Lower leg skin (tissue), 4 donors: ENCODE results near the gene RHOU. TPM values are rescaled to one million over a fixed set of nuclear protein-coding genes. Genes with fewer than 3 reads are reported as not detected.

Experiments
- DNase-seq, 2 donors: peaks; one replicate each; pipeline ENCODE4 v3.0.0-alpha.2; 2019; ENCODE audit warnings: low spot score in 2 of 2
- H3K4me3 ChIP-seq: fragments of 200-600 bp; sonication (generic); 2 replicates; pipeline ENCODE4 v1.5.1; 2017; ENCODE audit warnings: mild to moderate bottlenecking, low read depth; ENCODE audit not compliant: poor library complexity, severe bottlenecking
- CTCF ChIP-seq, 3 donors: fragments of 450-650 bp; IDR thresholded peaks; one replicate each; pipeline ENCODE4 v1.5.1; 2016; ENCODE audit warnings: antibody characterized with exemption in 3 of 3, mild to moderate bottlenecking in 3 of 3, moderate library complexity in 2 of 3
- POLR2A ChIP-seq, 2 donors: fragments of 450-650 bp; IDR thresholded peaks; one replicate each; pipeline ENCODE4 v1.6.1; 2016 to 2017; ENCODE audit warnings: antibody characterized with exemption in 2 of 2, mild to moderate bottlenecking in 1 of 2, moderate library complexity in 1 of 2
- WGBS, 2 donors: methylation state at CpG; one replicate each; pipeline ENCODE4 v1.1.5; 2018; 5-methylcytosine and 5-hydroxymethylcytosine counted together
- intact Hi-C: fragments of 100-400 bp; cut with DNase I; formaldehyde crosslinking; loops from one replicate; pipeline ENCODE4 v1.15.0; 2023; ENCODE audit warnings: low total_unique reads
- total RNA-seq, 4 donors: library from RNA; depleted of rRNA; stranded (reverse); fragments of >200 nt; gene quantifications; one replicate each; pipeline ENCODE4 v1.1.0, GENCODE V29; 2016

RHOU gene
- total RNA-seq, 4 donors from 2014 or later, result 3.5 to 13.9 (median 4.6) TPM

- H3K4me3 ChIP-seq, result no peak overlapping the region
- TF ChIP-seq CTCF (IDR thresholded peaks at IDR 0.05) (no peak), POLR2A (IDR thresholded peaks at IDR 0.05) (no peak)
- DNase-seq, result no peak
- intact Hi-C loops, result no loop called here
- WGBS, 2 donors, result 93 to 98% methylated on average over 3 of the region's 3 CpGs
Measured at GRCh38 chr1:228791791-228792190, 56.5 kb downstream of the RHOU start.

DNA sequence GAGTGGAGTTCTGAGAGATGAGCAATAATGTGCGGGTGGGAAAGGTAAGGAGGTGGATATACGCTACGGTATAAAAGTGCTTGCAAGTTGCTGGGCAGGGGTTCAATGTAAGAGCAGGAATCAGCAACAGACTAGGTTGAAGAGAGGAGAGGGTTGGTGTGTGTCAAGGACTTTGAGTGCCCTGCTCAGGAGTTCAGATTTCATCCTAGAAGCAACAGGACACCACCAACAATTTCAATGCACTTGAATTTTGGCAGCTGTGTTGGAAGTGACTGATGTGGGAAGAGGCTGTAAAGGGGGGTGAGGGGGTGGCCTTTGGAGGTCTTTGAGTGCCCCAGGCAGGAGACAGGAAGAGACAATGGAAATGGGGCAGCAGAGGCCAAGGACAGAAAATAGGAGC, 57.3 kb downstream of the RHOU start:
- H3K4me3 ChIP-seq, result no peak overlapping the region
- 88 to 91% methylated on average over 3 of the region's 3 CpGs for whole genome bisulfite sequencing, 2 donors
- no peak for TF ChIP-seq POLR2A (IDR thresholded peaks at IDR 0.05)
- TF ChIP-seq CTCF (IDR thresholded peaks at IDR 0.05), result no peak
- intact Hi-C loops, result no loop called here
- no peak for DNase-seq

DNA sequence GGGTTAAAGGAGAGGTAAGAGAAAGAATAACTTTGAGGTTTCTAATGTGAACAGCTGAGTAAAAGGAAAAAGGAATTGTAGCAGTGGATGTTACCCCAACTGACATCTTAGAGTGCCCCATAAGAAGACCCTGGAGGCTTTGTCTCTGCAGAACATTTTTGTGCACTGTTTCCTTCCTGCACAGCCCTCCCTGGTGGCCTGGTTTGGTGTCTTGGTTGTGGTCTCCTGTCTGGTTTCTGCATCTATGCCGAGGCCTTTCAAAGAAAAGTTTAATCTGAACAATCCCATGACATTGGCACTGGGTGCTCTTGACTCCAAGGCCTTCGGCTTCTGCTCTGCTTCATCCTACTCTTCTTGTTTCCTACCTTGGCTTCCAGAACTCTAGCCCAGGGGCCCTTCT, 57.8 kb downstream of the RHOU start:
- intact Hi-C loops, result no loop called here
- 86 to 96% methylated on average over 2 of the region's 2 CpGs for WGBS, 2 donors
- H3K4me3 ChIP-seq, result no peak overlapping the region
- no peak for TF ChIP-seq POLR2A (IDR thresholded peaks at IDR 0.05)
- TF ChIP-seq CTCF (IDR thresholded peaks at IDR 0.05), result no peak
- DNase-seq, result no peak

DNA sequence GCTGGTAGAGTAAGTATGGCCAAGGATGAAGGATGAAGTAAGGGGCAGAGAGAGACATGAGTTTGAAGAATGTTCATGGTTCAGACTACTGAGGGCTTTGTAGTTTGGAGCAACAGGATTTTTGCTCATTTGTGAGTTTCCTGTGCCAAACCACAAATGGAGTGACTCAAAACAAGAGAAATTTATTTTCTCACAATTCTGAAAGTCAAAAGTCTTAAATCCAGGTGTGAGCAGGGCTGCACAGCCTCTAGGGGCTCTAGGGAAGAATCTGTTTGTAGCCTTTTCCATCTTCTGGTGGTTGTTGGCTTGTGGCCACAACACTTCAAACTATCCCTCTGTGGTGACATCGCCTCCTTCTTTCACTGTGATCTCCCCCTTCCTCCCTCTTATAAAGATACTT, 58.9 kb downstream of the RHOU start:
- 88 to 96% methylated on average over 1 of the region's 1 CpG for WGBS, 2 donors
- intact Hi-C loops, result no loop called here
- TF ChIP-seq CTCF (IDR thresholded peaks at IDR 0.05), result no peak
- no peak for TF ChIP-seq POLR2A (IDR thresholded peaks at IDR 0.05)
- no peak for DNase-seq
- no peak overlapping the region for H3K4me3 ChIP-seq

DNA sequence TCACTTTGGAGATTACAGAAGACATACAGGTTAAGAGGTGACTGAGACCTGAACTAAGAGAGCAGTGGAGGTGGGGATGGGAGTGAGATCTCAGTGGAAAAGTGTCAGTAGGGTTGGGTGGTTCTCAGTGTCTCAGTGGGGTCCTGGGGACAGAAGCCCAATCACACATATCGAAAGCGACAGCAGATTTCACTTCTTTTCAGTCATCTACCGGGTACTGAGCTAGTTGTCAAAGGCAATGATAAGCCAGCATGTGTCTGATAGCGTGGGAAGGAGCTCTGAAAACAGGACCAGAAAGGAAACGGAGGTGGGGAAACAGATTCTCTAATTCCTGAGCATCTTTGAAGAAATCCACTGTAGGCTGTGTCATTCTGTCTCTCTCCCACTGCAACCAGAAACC, 59.5 kb downstream of the RHOU start:
- intact Hi-C loops, result no loop called here
- TF ChIP-seq POLR2A (IDR thresholded peaks at IDR 0.05) (no peak), CTCF (IDR thresholded peaks at IDR 0.05) (no peak)
- 94 to 96% methylated on average over 5 of the region's 5 CpGs for WGBS, 2 donors
- H3K4me3 ChIP-seq, result no peak overlapping the region
- DNase-seq, result peak in 1 of 2 donors; percentile 37

- TF ChIP-seq POLR2A (IDR thresholded peaks at IDR 0.05), result no peak
- no peak for TF ChIP-seq CTCF (IDR thresholded peaks at IDR 0.05)
- H3K4me3 ChIP-seq, result no peak overlapping the region
- intact Hi-C loops, result no loop called here
- DNase-seq, result peak in 1 of 2 donors; percentile 42
- 43 to 46% methylated on average over 4 of the region's 4 CpGs for WGBS, 2 donors
Measured at GRCh38 chr1:228795596-228795995, 60.3 kb downstream of the RHOU start.
